Upper lobe of left lung (tissue), 4 donors: Measurements from ENCODE around the gene ACBD6.

Source experiments
- CTCF ChIP-seq, 6 experiments: fragments of 450-650 bp in 4 of 6; fragments of 200-600 bp in 2 of 6; sonication (generic) in 2 of 6; IDR thresholded peaks; one replicate each; pipeline ENCODE4 v1.5.1; 2016 to 2019; ENCODE audit warnings: antibody characterized with exemption in 6 of 6
- EP300 ChIP-seq, 4 donors: sonication (generic); formaldehyde crosslinking; IDR thresholded peaks; one replicate each; pipeline ENCODE4 v1.5.1; 2017; ENCODE audit warnings: antibody characterized with exemption in 4 of 4, control low read depth in 2 of 4
- POLR2A ChIP-seq, 4 donors: fragments of 450-650 bp; IDR thresholded peaks; one replicate each; pipeline ENCODE4 v1.5.1; 2016 to 2017; ENCODE audit warnings: antibody characterized with exemption in 4 of 4, mild to moderate bottlenecking in 2 of 4
- POLR2AphosphoS5 ChIP-seq, 2 donors: sonication (generic); formaldehyde crosslinking; IDR thresholded peaks; one replicate each; pipeline ENCODE4 v1.5.1; 2017; ENCODE audit warnings: antibody characterized with exemption in 2 of 2

- TF ChIP-seq POLR2A (IDR thresholded peaks at IDR 0.05) (no peak), CTCF (IDR thresholded peaks at IDR 0.05) (peak in 1 of 6 experiments; percentile 1), POLR2AphosphoS5 (IDR thresholded peaks at IDR 0.05) (no peak), EP300 (IDR thresholded peaks at IDR 0.05) (no peak)
Observed at GRCh38 chr1:180501865-180502360, 464 bp downstream of the ACBD6 start.
